Globus pallidus (tissue), 1 donor: Measurements from ENCODE around the gene CDC25C.
A peak's percentile ranks its signal among the peaks of the same experiment; 100 is the strongest.

Source experiments
- DNase-seq: peaks from one replicate; pipeline ENCODE4 v3.0.0-alpha.2; 2015; ENCODE audit warnings: low spot score

CDC25C gene

GRCh38 chr5:138331449-138332368 is at the start of gene CDC25C:
Gene CDC25C (minus strand): TSS chr5:138331804. CDS start chr5:138331180, 624 bp downstream.
- DNase-seq, result peak; percentile 98

DNA sequence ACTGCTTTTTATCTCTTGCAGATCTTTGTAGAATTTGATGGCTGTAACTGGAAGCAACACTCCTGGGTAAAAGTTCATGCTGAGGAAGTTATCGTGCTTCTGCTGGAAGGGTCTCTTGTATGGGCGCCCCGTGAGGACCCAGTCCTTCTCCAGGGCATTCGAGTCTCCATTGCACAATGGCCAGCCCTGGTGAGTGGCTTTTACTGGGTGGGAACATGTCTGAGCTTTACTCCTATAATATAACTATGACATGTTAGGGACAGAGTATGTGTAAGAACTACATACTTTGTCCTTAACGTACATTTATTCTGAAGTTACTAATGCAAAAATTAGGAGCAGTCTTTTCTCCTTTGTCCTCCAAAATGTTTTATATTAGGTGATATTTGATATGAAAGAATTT is 41.0 kb upstream of the CDC25C start:
- DNase-seq, result no peak

DNA sequence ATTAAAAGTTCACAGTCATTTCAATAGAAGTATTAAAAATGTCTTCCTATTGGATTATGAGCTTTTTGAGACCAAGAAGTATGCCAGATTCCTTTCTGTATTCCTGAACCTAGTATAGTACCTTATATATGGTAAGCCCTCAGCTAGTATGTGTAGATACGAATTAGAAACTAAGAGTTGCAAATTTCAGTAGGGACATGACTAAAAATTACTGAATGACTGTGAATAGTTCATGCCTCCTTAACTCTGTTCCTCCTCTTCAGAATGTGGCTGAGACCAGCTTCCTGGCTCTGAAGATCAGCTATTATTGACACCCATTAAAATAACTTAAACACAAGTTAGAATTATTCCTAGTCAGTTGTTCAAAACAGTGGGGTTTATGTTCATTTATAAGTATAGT is 40.6 kb upstream of the CDC25C start:
- no peak for DNase-seq

- DNase-seq, result no peak
Observed at GRCh38 chr5:138371454-138371853, 39.9 kb upstream of the CDC25C start.

- DNase-seq, result no peak
Observed at GRCh38 chr5:138370537-138370936, 38.9 kb upstream of the CDC25C start.

- no peak for DNase-seq
Observed at GRCh38 chr5:138369706-138370105, 38.1 kb upstream of the CDC25C start.

DNA sequence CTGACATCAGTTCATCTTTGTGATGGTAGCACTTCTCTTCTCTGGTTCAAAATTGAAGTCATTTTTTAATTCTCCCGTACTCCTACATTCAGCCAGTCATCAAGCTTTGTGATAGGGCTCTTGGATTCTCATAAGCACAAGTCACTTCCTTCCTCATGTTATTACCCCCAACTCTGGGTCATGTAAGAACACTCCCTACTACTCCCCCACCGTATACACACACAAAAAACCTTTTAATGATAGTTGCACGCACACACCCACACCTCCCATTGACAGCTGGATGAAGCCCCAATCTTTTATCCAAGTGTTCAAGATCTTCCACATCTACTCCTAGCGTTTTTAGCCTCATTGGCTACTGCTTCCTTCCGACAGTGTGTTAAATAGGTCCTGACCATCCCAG is 37.7 kb upstream of the CDC25C start:
- no peak for DNase-seq

GRCh38 chr5:138366632-138367382 is 35.2 kb upstream of the CDC25C start:
- DNase-seq, result no peak

GRCh38 chr5:138364576-138364975 is 33.0 kb upstream of the CDC25C start:
- DNase-seq, result no peak

DNA sequence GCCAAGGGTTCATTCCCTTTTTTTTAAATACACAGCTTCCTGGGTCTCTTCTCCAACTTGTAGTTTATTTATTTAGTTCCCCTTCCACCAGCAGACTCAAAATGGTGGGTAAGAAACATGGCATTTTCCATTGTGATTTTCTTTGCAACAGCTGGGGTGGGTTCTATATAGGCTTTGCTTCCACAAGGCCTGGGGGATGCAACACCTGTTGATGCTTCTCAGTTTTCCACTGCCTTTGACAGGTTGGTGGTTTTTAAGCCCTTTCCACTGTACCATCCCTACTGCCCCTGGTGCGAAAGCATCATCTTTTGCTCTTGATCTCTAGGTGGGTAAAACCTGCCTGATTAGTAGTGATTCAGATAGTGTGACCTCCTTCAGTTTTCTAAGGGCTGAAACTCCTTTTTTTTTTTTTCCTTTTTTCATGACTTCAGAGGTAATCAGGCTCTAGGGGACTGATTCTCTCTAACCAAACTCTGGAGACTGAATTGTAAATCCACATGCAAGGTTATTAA is 29.4 kb upstream of the CDC25C start:
- DNase-seq, result no peak

GRCh38 chr5:138359621-138360020 is 28.0 kb upstream of the CDC25C start:
- no peak for DNase-seq

- DNase-seq, result peak; percentile 65
Observed at GRCh38 chr5:138354926-138355378, 23.3 kb upstream of the CDC25C start.

DNA sequence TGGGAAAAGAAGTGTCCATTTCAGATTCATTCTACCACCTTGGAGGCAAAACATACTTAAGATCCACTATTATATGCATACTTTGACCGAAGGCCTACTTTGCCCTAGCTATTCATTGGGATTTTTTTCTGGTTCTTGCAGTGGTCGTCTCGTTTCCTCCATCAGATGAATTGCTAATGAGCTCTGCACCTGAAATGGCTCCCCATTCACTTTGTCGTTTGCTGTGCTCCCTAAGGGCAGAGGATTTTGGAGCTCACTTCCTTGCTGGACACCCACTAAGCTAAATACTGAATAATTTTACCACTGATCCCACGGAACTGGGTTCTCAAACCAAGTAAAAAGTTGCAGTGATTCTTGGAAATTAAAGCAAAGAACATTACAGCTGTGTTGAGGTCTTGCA is 22.8 kb upstream of the CDC25C start:
- no peak for DNase-seq

DNA sequence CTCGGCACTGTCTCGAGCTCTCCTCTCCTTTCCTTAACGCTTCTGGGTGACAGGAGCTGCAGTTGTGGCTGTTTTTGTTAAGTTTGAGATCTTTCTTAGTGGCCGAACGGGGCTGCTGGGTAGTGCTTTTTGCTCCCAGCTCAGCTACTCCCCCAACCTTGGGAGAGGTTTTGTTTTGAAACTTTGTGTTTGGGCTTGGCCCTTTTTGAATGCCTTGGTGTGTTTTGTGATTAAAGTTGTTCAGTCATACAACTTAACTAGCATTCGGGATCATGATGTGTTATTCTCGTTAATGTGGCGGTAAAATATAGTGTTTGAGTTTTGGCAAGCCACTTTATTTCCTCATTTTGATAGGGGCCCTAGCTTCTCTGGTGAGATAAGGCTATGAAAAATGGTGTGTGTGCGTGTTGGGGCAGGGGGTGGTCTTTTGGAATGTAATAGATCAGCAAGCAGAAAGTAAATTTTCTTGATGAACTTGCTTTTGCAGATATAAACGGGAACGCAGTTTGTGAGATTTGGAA is 22.0 kb upstream of the CDC25C start:
- DNase-seq, result no peak

DNA sequence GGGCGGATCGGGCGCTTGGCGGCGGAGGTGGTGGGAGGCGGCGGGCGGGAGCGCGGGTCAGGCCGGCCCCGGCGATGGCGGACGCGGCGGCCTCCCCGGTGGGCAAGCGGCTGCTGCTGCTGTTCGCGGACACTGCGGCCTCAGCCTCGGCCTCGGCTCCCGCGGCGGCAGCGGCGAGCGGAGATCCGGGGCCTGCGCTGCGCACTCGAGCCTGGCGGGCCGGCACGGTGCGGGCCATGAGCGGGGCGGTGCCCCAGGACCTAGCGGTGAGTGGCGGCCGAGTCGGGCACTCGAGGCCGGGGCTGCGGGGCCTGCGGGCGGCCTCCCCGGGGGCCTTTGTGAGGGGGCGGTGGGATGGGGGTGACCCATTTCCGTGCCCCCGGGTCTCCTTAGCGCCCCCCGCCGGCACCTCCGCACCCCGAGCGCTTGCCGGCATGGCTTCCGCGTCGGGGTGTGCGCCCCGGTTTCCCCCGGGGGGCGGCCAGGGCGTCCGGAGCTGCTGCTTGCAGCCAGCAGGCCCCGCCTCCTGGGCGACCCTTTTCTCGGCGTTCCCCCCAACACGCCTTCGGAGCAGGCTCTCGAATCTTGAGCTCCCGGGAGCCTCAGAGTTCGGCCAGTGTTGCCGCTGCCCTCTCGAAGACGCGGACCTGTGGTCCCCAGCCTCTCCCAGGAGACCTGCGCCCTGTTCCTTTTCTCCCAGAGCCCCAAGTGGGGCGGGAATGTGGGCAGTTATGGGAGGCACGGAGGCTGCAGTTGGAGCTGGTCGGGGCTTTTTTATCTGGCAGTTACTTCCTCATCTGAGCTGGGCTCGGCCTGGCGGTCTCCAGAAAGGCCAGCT is 21.3 kb upstream of the CDC25C start:
- DNase-seq, result peak; percentile 70

DNA sequence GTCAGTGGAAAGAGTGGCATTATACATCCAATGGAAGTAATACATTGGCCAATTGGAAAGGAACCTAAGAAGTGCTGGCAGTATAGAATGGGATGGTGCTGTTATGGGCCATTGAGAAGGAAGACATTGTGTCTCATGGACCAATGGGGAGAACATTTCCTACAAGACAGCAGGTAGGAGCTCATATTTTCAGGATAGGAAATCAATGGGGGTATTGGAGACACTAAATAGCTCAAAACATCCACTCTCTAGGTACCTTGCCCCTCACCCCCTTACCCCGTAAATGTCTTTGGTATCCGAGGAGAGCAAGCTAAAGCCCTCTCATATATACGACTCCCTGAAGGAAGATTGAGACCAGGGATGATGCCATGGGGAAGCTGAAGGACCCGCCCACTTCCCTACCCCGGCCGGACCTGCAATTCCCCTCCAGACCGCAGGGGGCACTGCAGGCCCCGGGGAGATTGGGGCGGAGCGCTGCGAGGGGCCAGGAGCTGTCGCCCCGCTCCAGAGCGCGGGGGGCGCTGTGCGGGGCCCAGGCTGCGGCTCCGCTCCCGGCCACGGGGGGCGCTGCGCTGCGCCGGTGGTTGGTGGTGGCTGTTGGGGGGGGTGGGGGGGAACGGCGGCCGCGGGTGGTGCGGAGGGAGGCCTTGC is 20.6 kb upstream of the CDC25C start, which contains the start of gene KDM3B:
Gene KDM3B, plus strand, starts transcription at position 615 of the 651 bp plus-strand sequence. CDS start 111 bp downstream, outside the sequence.
- DNase-seq, result peak; percentile 70

- no peak for DNase-seq
Observed at GRCh38 chr5:138351517-138351916, 19.9 kb upstream of the CDC25C start.

DNA sequence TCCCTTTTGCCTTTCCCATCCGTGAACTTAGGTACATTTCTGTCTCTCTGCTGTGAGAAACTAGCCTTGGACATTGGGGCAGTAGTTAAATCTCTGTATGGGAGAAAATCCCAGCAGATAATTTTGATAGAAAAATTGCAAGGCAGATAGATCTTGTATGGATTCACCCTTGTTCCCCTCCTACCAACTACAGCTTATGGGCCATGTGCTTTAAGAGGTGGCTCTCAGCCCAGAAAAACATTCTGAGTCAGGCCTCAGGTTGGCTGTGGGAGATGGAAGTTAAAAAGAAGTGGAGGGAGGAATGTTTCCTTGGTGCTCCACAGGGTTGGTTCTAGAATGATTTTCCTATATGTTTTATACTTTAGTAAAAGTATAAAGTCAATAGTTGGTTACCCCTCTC is 19.5 kb upstream of the CDC25C start:
- DNase-seq, result no peak

- DNase-seq, result no peak
Observed at GRCh38 chr5:138350563-138350890, 18.9 kb upstream of the CDC25C start.

DNA sequence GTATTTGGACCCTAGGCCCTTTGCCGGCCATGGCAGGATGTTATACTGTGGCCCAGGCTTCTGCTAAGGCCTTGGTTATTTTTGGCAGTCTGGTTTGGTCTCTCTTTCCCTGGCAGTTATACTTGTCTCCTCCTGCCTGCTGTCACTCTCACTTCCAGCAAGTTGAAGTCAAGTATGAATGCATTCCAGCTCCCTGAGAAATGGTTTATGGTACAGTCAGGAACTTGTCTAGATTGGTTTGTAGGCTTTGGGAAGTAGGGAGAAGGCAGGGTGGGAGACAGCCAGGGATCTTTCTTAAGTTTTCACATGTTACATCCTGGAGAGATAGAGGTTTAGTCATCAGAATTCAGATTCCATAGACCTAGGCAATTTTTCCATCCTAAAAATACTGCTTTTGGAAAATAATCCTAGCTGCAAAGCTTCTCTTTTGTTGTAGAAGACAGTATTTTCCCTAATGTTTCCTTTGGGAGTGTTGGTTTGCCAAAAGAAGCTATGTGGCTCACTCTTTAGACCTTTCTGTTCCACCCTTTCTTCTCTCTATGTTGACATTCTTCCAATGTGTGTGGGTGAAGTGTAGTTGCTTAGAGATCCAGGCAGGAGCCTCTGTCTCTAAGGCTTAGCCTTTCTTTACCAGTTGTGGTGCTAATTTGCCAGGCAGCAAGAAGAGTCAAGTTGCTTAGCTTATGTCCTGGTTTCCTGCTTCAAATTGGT is 18.4 kb upstream of the CDC25C start:
- DNase-seq, result no peak
